ENCODE data around the gene TRPM4.

DNA sequence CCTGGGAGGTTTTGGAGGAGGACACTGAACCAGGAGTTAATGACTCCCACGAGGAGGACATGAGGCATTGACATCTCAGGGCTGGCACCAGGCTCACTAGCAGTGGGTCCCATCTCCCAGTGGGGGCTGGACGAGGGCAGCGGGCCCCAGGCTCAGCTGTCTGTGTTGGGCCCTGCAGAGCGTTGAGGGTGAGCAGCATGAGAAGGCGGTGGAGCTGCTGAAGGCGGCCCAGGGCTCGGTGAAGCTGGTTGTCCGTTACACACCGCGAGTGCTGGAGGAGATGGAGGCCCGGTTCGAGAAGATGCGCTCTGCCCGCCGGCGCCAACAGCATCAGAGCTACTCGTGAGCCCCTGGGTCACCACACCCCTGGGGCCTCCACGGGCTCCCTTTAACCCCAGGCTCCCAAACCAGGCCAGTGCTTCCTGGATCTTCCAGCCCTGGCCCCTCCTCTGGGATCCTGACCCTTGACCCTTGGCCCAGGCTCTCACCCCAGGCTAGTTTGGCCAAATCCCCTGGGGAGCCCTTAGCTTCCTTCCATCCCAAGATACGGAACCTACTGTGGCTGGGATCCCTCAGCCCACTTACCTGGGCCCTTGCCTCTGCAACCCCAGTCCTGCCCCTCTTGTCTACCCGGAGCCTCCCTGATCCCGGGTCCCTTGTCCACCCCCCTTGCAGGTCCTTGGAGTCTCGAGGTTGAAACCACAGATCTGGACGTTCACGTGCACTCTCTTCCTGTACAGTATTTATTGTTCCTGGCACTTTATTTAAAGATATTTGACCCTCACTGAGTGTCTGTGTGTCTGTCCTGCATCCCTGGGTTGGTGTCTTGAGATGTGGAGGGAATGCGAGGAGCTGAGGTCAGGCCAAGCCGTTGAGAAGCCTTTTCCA is 39.7 kb upstream of the TRPM4 start:
- no peak for TF ChIP-seq EZH2 (IDR thresholded peaks at IDR 0.05; ENCODE audit: borderline replicate concordance)
- TF ChIP-seq, protein P1, sequence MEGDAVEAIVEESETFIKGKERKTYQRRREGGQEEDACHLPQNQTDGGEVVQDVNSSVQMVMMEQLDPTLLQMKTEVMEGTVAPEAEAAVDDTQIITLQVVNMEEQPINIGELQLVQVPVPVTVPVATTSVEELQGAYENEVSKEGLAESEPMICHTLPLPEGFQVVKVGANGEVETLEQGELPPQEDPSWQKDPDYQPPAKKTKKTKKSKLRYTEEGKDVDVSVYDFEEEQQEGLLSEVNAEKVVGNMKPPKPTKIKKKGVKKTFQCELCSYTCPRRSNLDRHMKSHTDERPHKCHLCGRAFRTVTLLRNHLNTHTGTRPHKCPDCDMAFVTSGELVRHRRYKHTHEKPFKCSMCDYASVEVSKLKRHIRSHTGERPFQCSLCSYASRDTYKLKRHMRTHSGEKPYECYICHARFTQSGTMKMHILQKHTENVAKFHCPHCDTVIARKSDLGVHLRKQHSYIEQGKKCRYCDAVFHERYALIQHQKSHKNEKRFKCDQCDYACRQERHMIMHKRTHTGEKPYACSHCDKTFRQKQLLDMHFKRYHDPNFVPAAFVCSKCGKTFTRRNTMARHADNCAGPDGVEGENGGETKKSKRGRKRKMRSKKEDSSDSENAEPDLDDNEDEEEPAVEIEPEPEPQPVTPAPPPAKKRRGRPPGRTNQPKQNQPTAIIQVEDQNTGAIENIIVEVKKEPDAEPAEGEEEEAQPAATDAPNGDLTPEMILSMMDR (IDR thresholded peaks at IDR 0.05; ENCODE audit: poor library complexity), result no peak
- no peak for TF ChIP-seq EZH2phosphoT487 (IDR thresholded peaks at IDR 0.05; ENCODE audit: low read depth, severe bottlenecking, unreplicated experiment)

Measured in hepatocyte (in vitro differentiated cells).